GM12878 (cell line): ENCODE results near the gene CTNNA2. TPM values are rescaled to one million over a fixed set of nuclear protein-coding genes. Genes with fewer than 3 reads are reported as not detected.

Experiments used
- ATAC-seq: fragments of 200-7000 bp; cut with Tn5 transposase; 3 replicates; pipeline ENCODE4 v1.9.1; 2020; ENCODE audit warnings: mild to moderate bottlenecking, moderate library complexity
- BruUV-seq: library from RNA; stranded (reverse); fragments of 400-500 nt; replicated peaks from 2 replicates; lab custom pipeline; 2021; lab: Mats Ljungman, UMichigan
- CTCF ChIA-PET: fragments of 300-600 bp; sonication (Branson Sonifier 250); formaldehyde crosslinking; extraction: SDS; loops from one replicate; lab custom pipeline; 2021; ENCODE audit warnings: inconsistent platforms; lab: Yijun Ruan, JAX
- POLR2A ChIA-PET: fragments of 350-600 bp; formaldehyde crosslinking; extraction: SDS; loops from one replicate; lab custom pipeline; 2021; ENCODE audit warnings: inconsistent platforms; lab: Charles Lee
- RAD21 ChIA-PET: fragments of 300-600 bp; sonication (Branson Sonifier 250); formaldehyde crosslinking; loops from one replicate; lab custom pipeline; 2023; ENCODE audit warnings: antibody characterized with exemption; ENCODE audit not compliant: unreplicated experiment; lab: Charles Lee
- SMC1A ChIA-PET: fragments of 300-600 bp; sonication (Branson Sonifier 250); formaldehyde crosslinking; loops from one replicate; lab custom pipeline; 2023; ENCODE audit not compliant: unreplicated experiment, uncharacterized antibody; lab: Charles Lee
- DNase-seq: peaks from one replicate; pipeline ENCODE4 v3.0.0-alpha.2; 2011; ENCODE audit warnings: low read depth, low spot score
- FAIRE-seq: peaks from 3 replicates; lab custom pipeline; 2011; peaks lifted over from hg19 to GRCh38; lab: Jason Lieb, UNC
- H2AFZ ChIP-seq: 2 replicates; pipeline ENCODE4 v1.6.0; 2011; ENCODE audit warnings: low read depth, low read length, control low read depth; ENCODE audit not compliant: control insufficient read depth
- H3K27ac ChIP-seq: 2 replicates; pipeline ENCODE4 v1.5.1; 2011; ENCODE audit warnings: control low read depth; ENCODE audit not compliant: control insufficient read depth, insufficient read depth
- H3K27me3 ChIP-seq, 2 experiments: replicated peaks in 1 of 2; 2 replicates each; pipeline versions ENCODE4 v1.6.0 to v1.6.1; 2011; ENCODE audit warnings: low read length in 1 of 2; ENCODE audit not compliant: control insufficient read depth in 2 of 2, insufficient read depth in 2 of 2
- H3K36me3 ChIP-seq, 2 experiments: 2 replicates each; pipeline ENCODE4 v1.5.1; 2011; ENCODE audit warnings: low read length in 1 of 2; ENCODE audit not compliant: control insufficient read depth in 2 of 2, insufficient read depth in 2 of 2
- H3K4me1 ChIP-seq: 2 replicates; pipeline ENCODE4 v1.6.1; 2011; ENCODE audit warnings: mild to moderate bottlenecking, low read length, moderate library complexity, mixed read lengths; ENCODE audit not compliant: control insufficient read depth, insufficient read depth
- H3K4me2 ChIP-seq: 2 replicates; pipeline ENCODE4 v1.6.0; 2011; ENCODE audit warnings: control low read depth; ENCODE audit not compliant: control insufficient read depth, insufficient read depth
- H3K4me3 ChIP-seq: fragments of 200-600 bp; sonication (generic); 2 replicates; pipeline ENCODE4 v1.5.1; 2016
- H3K79me2 ChIP-seq: 2 replicates; pipeline ENCODE4 v1.6.0; 2011; ENCODE audit warnings: low read length; ENCODE audit not compliant: control insufficient read depth, insufficient read depth
- H3K9ac ChIP-seq: 2 replicates; pipeline ENCODE4 v1.8.0; 2011; ENCODE audit warnings: low read length, control low read depth, mixed read lengths; ENCODE audit not compliant: control insufficient read depth, insufficient read depth
- H3K9me3 ChIP-seq: replicated peaks from 3 replicates; pipeline ENCODE4 v1.5.1; 2011; ENCODE audit warnings: mild to moderate bottlenecking, low read length; ENCODE audit not compliant: control insufficient read depth, insufficient read depth
- H4K20me1 ChIP-seq: 2 replicates; pipeline ENCODE4 v1.6.0; 2011; ENCODE audit not compliant: control insufficient read depth, insufficient read depth
- ATF7 ChIP-seq: fragments of 450-650 bp; IDR thresholded peaks from 2 replicates; pipeline ENCODE4 v1.6.1; 2016; ENCODE audit warnings: low read depth, mild to moderate bottlenecking
- HCFC1 ChIP-seq: fragments of 150-350 bp; IDR thresholded peaks from 2 replicates; pipeline ENCODE4 v1.6.1; 2014; ENCODE audit warnings: low read length
- SREBF1 ChIP-seq: IDR thresholded peaks from 2 replicates; pipeline ENCODE4 v1.6.1; 2012; ENCODE audit warnings: mild to moderate bottlenecking, low read length
- SREBF2 ChIP-seq: IDR thresholded peaks from 2 replicates; pipeline ENCODE4 v1.6.1; 2012; ENCODE audit warnings: mild to moderate bottlenecking, low read length
- SRF ChIP-seq, 2 experiments: IDR thresholded peaks; 2 replicates each; pipeline ENCODE4 v1.6.1; 2011; ENCODE audit warnings: low read depth in 2 of 2, low read length in 2 of 2, mild to moderate bottlenecking in 1 of 2, moderate library complexity in 1 of 2
- TAF1 ChIP-seq: IDR thresholded peaks from 2 replicates; pipeline ENCODE4 v1.6.1; 2011; ENCODE audit warnings: mild to moderate bottlenecking, low read depth, low read length, borderline replicate concordance
- TBL1XR1 ChIP-seq: IDR thresholded peaks from 2 replicates; pipeline ENCODE4 v1.6.1; 2012; ENCODE audit warnings: low read depth, low read length, improper control_type of control experiment
- ZBED1 ChIP-seq: IDR thresholded peaks from 2 replicates; pipeline ENCODE4 v1.6.1; 2016; ENCODE audit warnings: borderline replicate concordance
- WGBS: methylation state at CpG from one replicate; pipeline ENCODE4 v1.1.6; 2016; ENCODE audit warnings: low lambda C conversion rate; ENCODE audit not compliant: insufficient replicate concordance, insufficient coverage; ENCODE audit errors: missing lambda C conversion rate; 5-methylcytosine and 5-hydroxymethylcytosine counted together
- in situ Hi-C: fragments of 300-500 bp; cut with MboI; formaldehyde crosslinking; loops from 9 replicates; pipeline ENCODE4 v1.14.3; 2018; ENCODE audit warnings: mixed read lengths
- intact Hi-C: fragments of 100-400 bp; cut with micrococcal nuclease; formaldehyde crosslinking; loops from one replicate; pipeline ENCODE4 v1.14.2; 2022; ENCODE audit not compliant: unreplicated experiment
- polyA plus RNA-seq, 11 experiments: library from polyadenylated mRNA; depleted of rRNA in 4 of 11; unstranded in 6 of 11; stranded (reverse) in 5 of 11; fragments of >200 nt; fragmentation: Nextera tagmentation in 4 of 11; fragmentation: Illumina TruSeq in 1 of 11; extraction: Ambion mirVana in 4 of 11; extraction: Trizol in 1 of 11; gene quantifications; 1 replicate in 1 of 11; 2 replicates in 10 of 11; pipeline versions ENCODE4 v1.2.1 to v1.2.3, GENCODE V29; 2011 to 2016; ENCODE audit warnings: inconsistent platforms in 2 of 11, missing spikeins in 2 of 11, low read depth in 1 of 11
- total RNA-seq, 4 experiments: library from RNA; depleted of rRNA in 3 of 4; stranded (reverse); fragments of >200 nt in 3 of 4; fragmentation: Illumina TruSeq in 1 of 4; extraction: Trizol in 1 of 4; gene quantifications; 2 replicates each; pipeline versions ENCODE4 v1.2.1 to v1.2.3, GENCODE V29; 2013 to 2021
- TF ChIP-seq, protein P1 (sequence below): IDR thresholded peaks from 2 replicates; pipeline ENCODE4 v1.6.1; 2011; ENCODE audit warnings: low read depth, low read length, improper control_type of control experiment, borderline replicate concordance

Gene CTNNA2
- total and polyA plus RNA-seq, 10 of the 15 experiments (the other 5 are each of a cell fraction or from before 2014, with no cell fraction given) = 2.4 to 36.2 (median 6.6) TPM

DNA sequence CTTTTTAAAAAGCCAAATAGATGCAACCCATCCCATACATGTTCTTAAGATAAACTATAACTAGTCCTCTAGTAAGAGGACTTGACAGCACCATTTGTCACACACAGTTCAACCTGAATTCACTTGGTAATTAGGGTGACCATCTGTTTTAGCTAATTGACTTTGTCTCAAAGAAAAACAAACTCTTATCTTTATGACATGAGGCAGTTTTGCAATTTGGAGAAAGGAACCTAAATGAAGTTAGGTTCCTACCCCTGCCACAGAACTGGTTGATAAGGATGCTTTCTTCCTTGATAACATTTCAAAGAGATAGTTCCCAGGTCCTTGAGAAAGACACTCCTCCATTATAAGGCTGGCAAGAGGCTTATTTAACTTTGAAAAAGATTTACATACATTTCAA lies 849.1 kb downstream of the CTNNA2 start:
- ATAC-seq = no peak

GRCh38 chr2:80363330-80363729 lies 850.5 kb downstream of the CTNNA2 start:
- no peak for TF ChIP-seq ATF7
- ATAC-seq (no peak), DNase-seq (no peak), FAIRE-seq (no peak)
- CTCF ChIA-PET = interaction anchor here (0.7 to 1.6 kb wide), 3 partner anchors 12 to 36 kb away, joined by 3 to 5 read pairs (median 4); no protein-coding TSS in a partner anchor
- intact Hi-C loops (no loop called here), in situ Hi-C loops (no loop called here)
- H3K4me1 ChIP-seq = no peaks in the 10 kb centered on the region
- no peak overlapping the region for H3K27ac ChIP-seq
- H3K4me3 ChIP-seq = no peak overlapping the region
- WGBS = 41% methylated on average over 5 of the region's 5 CpGs
- POLR2A ChIA-PET = no interaction called here
- H3K9ac ChIP-seq = no peak overlapping the region
- no peak overlapping the region for H2AFZ ChIP-seq
- H3K36me3 ChIP-seq = no peaks in the 10 kb centered on the region
- H3K9me3 ChIP-seq = no peaks in the 10 kb centered on the region
- no TSS peak for BruUV-seq
- SMC1A ChIA-PET = interaction anchor here (0.6 to 2.5 kb wide), 5 partner anchors 10 to 1134 kb away, joined by 3 to 13 read pairs (median 3); no protein-coding TSS in a partner anchor
- H4K20me1 ChIP-seq = no peaks in the 10 kb centered on the region
- no peak overlapping the region for H3K4me2 ChIP-seq
- RAD21 ChIA-PET = interaction anchor here (0.9 to 1.5 kb wide), 4 partner anchors 39 to 104 kb away, joined by 3 to 5 read pairs (median 4); no protein-coding TSS in a partner anchor
- no peaks in the 10 kb centered on the region for H3K79me2 ChIP-seq
- H3K27me3 ChIP-seq = no peaks in the 10 kb centered on the region

More for the DNA sequence above, 849.1 kb downstream of the CTNNA2 start:
- no peak overlapping the region for H3K4me3 ChIP-seq
- ChIA-PET CTCF (no interaction called here), SMC1A (interaction anchor here (0.7 to 1.3 kb wide), 2 partner anchors 34 to 137 kb away, joined by 3 to 5 read pairs; no protein-coding TSS in a partner anchor), RAD21 (interaction anchor here (1.2 kb wide), 1 partner anchor 100 kb away, joined by 3 read pairs; no protein-coding TSS in a partner anchor), POLR2A (no interaction called here)
- no peaks in the 10 kb centered on the region for H3K27me3 ChIP-seq
- FAIRE-seq (no peak), DNase-seq (no peak)
- no TSS peak for BruUV-seq
- no peaks in the 10 kb centered on the region for H3K79me2 ChIP-seq
- in situ Hi-C loops (no loop called here), intact Hi-C loops (no loop called here)
- no peak overlapping the region for H3K9ac ChIP-seq
- no peak for TF ChIP-seq TAF1
- TF ChIP-seq, protein P1, sequence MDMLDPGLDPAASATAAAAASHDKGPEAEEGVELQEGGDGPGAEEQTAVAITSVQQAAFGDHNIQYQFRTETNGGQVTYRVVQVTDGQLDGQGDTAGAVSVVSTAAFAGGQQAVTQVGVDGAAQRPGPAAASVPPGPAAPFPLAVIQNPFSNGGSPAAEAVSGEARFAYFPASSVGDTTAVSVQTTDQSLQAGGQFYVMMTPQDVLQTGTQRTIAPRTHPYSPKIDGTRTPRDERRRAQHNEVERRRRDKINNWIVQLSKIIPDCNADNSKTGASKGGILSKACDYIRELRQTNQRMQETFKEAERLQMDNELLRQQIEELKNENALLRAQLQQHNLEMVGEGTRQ = no peak
- no peak for TF ChIP-seq HCFC1
- TF ChIP-seq SRF (IDR thresholded peaks at IDR 0.05; ENCODE audit: low read depth in 2 of 2, low read length in 2 of 2) = no peak
- no peak for TF ChIP-seq SREBF1
- TF ChIP-seq ZBED1 = no peak
- TF ChIP-seq SREBF2 = no peak
- TF ChIP-seq TBL1XR1 = no peak
- no peaks in the 10 kb centered on the region for H4K20me1 ChIP-seq
- no peaks in the 10 kb centered on the region for H3K36me3 ChIP-seq
- no peaks in the 10 kb centered on the region for H3K4me1 ChIP-seq
- no peak overlapping the region for H3K4me2 ChIP-seq
- no peak overlapping the region for H3K27ac ChIP-seq
- H3K9me3 ChIP-seq = no peaks in the 10 kb centered on the region
- H2AFZ ChIP-seq = no peak overlapping the region
